Stimulated activated naive CD8-positive, alpha-beta T cell treated with anti-CD3 and anti-CD28 coated beads, Interleukin-15, amount 100 ng/mL, for 72 hours (primary cell): Measurements from ENCODE around the gene AXDND1.
"Not testable (repeated sequence)": the region's sequence is repeated elsewhere in the genome, so short reads cannot be mapped to it uniquely, and the experiment has no call there.

Source experiments
- ATAC-seq: fragments of 150-1000 bp; cut with Tn5 transposase; 2 replicates; pipeline ENCODE4 v1.10.0; 2021; ENCODE audit warnings: mild to moderate bottlenecking, moderate library complexity
- DNase-seq, 2 donors: peaks; one replicate each; pipeline ENCODE4 v3.0.0; 2021 to 2022
- H3K27ac Mint-ChIP-seq, 2 donors: one replicate each; pipeline ENCODE4 v1.8.0; 2022; ENCODE audit warnings: mild to moderate bottlenecking in 2 of 2, mixed read lengths in 2 of 2, moderate library complexity in 2 of 2
- H3K27me3 Mint-ChIP-seq: one replicate; pipeline ENCODE4 v1.8.0; 2022; ENCODE audit warnings: mixed read lengths
- H3K4me1 Mint-ChIP-seq: one replicate; pipeline ENCODE4 v1.8.0; 2022; ENCODE audit warnings: mild to moderate bottlenecking, mixed read lengths
- H3K4me3 Mint-ChIP-seq, 2 donors: one replicate each; pipeline ENCODE4 v1.8.0; 2022; ENCODE audit warnings: mild to moderate bottlenecking in 2 of 2, mixed read lengths in 2 of 2, moderate library complexity in 1 of 2
- H3K9me3 Mint-ChIP-seq, 2 donors: one replicate each; pipeline ENCODE4 v1.8.0; 2022; ENCODE audit warnings: mixed read lengths in 2 of 2

AXDND1 gene

GRCh38 chr1:179341943-179342547, 23.7 kb upstream of the AXDND1 start:
- Mint-ChIP-seq H3K27me3 (no peaks in the 10 kb centered on the region), H3K4me3 (no peak overlapping the region), H3K9me3 (no peaks in the 10 kb centered on the region), H3K4me1 (peaks cover 5% of the 10 kb centered on the region), H3K27ac (peak overlapping the region in 1 of 2 donors; percentile 79)
- DNase-seq (no peak), ATAC-seq (no peak)

GRCh38 chr1:179342740-179343404, 22.9 kb upstream of the AXDND1 start:
- Mint-ChIP-seq H3K4me3 (no peak overlapping the region), H3K4me1 (peaks cover 5% of the 10 kb centered on the region), H3K27ac (peak overlapping the region in 1 of 2 donors; percentile 37), H3K9me3 (no peaks in the 10 kb centered on the region), H3K27me3 (no peaks in the 10 kb centered on the region)
- ATAC-seq (no peak), DNase-seq (no peak)

GRCh38 chr1:179351281-179351680, 14.5 kb upstream of the AXDND1 start:
- ATAC-seq: no peak
- no peak overlapping the region for H3K27ac Mint-ChIP-seq
- no peaks in the 10 kb centered on the region for H3K9me3 Mint-ChIP-seq
- no peak for DNase-seq
- no peaks in the 10 kb centered on the region for H3K4me1 Mint-ChIP-seq
- no peak overlapping the region for H3K4me3 Mint-ChIP-seq
- H3K27me3 Mint-ChIP-seq: no peaks in the 10 kb centered on the region

GRCh38 chr1:179352236-179352635, 13.5 kb upstream of the AXDND1 start:
- H3K27ac Mint-ChIP-seq: no peak overlapping the region
- no peak for ATAC-seq
- no peak for DNase-seq
- no peak overlapping the region for H3K4me3 Mint-ChIP-seq
- H3K27me3 Mint-ChIP-seq: no peaks in the 10 kb centered on the region
- no peaks in the 10 kb centered on the region for H3K4me1 Mint-ChIP-seq
- no peaks in the 10 kb centered on the region for H3K9me3 Mint-ChIP-seq

GRCh38 chr1:179353546-179353945, 12.2 kb upstream of the AXDND1 start:
- Mint-ChIP-seq H3K9me3 (no peaks in the 10 kb centered on the region), H3K27ac (peak overlapping the region; percentile 60 to 65)
- DNase-seq: no peak

GRCh38 chr1:179361631-179362030, 4.1 kb upstream of the AXDND1 start:
- H3K4me3 Mint-ChIP-seq: not testable (repeated sequence)

More at GRCh38 chr1:179353546-179353945, 12.2 kb upstream of the AXDND1 start:
- Mint-ChIP-seq H3K27me3 (no peaks in the 10 kb centered on the region), H3K4me3 (no peak overlapping the region), H3K4me1 (no peaks in the 10 kb centered on the region)
- no peak for ATAC-seq

GRCh38 chr1:179366093-179366800, 476 bp downstream of the AXDND1 start:
- DNase-seq: peak in 1 of 2 donors; percentile 35
- no peak for ATAC-seq
- Mint-ChIP-seq H3K4me1 (no peaks in the 10 kb centered on the region), H3K27ac (peak overlapping the region; percentile 99 to 100), H3K9me3 (no peaks in the 10 kb centered on the region), H3K4me3 (peak overlapping the region; percentile 83 to 90), H3K27me3 (no peaks in the 10 kb centered on the region)

More at GRCh38 chr1:179361631-179362030, 4.1 kb upstream of the AXDND1 start:
- DNase-seq, H3K4me1 Mint-ChIP-seq, H3K27me3 Mint-ChIP-seq, H3K27ac Mint-ChIP-seq, ATAC-seq, H3K9me3 Mint-ChIP-seq: not testable (repeated sequence)

GRCh38 chr1:179369751-179370341, 4.1 kb downstream of the AXDND1 start:
- DNase-seq (peak; percentile 28 to 31), ATAC-seq (no peak)
- Mint-ChIP-seq H3K4me3 (no peak overlapping the region), H3K27me3 (no peaks in the 10 kb centered on the region), H3K27ac (no peak overlapping the region), H3K9me3 (no peaks in the 10 kb centered on the region), H3K4me1 (no peaks in the 10 kb centered on the region)

GRCh38 chr1:179372160-179372559, 6.4 kb downstream of the AXDND1 start:
- no peak for ATAC-seq
- no peaks in the 10 kb centered on the region for H3K4me1 Mint-ChIP-seq
- H3K27ac Mint-ChIP-seq: peak overlapping the region in 1 of 2 donors; percentile 5
- H3K4me3 Mint-ChIP-seq: no peak overlapping the region
- no peaks in the 10 kb centered on the region for H3K9me3 Mint-ChIP-seq
- no peak for DNase-seq
- H3K27me3 Mint-ChIP-seq: no peaks in the 10 kb centered on the region

- H3K27me3 Mint-ChIP-seq: no peaks in the 10 kb centered on the region
- H3K27ac Mint-ChIP-seq: no peak overlapping the region
- DNase-seq (no peak), ATAC-seq (no peak)
- H3K4me1 Mint-ChIP-seq: no peaks in the 10 kb centered on the region
- H3K4me3 Mint-ChIP-seq: no peak overlapping the region
- no peaks in the 10 kb centered on the region for H3K9me3 Mint-ChIP-seq
Observed at GRCh38 chr1:179376223-179376622, 10.5 kb downstream of the AXDND1 start.

- DNase-seq (no peak), ATAC-seq (no peak)
- Mint-ChIP-seq H3K27me3 (no peaks in the 10 kb centered on the region), H3K9me3 (no peaks in the 10 kb centered on the region), H3K4me1 (no peaks in the 10 kb centered on the region), H3K27ac (no peak overlapping the region), H3K4me3 (no peak overlapping the region)
Observed at GRCh38 chr1:179380299-179380698, 14.5 kb downstream of the AXDND1 start.

- DNase-seq: no peak
- Mint-ChIP-seq H3K9me3 (no peaks in the 10 kb centered on the region), H3K4me3 (no peak overlapping the region), H3K4me1 (no peaks in the 10 kb centered on the region), H3K27ac (no peak overlapping the region), H3K27me3 (no peaks in the 10 kb centered on the region)
- no peak for ATAC-seq
Observed at GRCh38 chr1:179384027-179384426, 18.3 kb downstream of the AXDND1 start.

- H3K4me3 Mint-ChIP-seq: no peak overlapping the region
- H3K27me3 Mint-ChIP-seq: no peaks in the 10 kb centered on the region
- ATAC-seq: no peak
- no peak for DNase-seq
- H3K9me3 Mint-ChIP-seq: no peaks in the 10 kb centered on the region
- H3K4me1 Mint-ChIP-seq: no peaks in the 10 kb centered on the region
- no peak overlapping the region for H3K27ac Mint-ChIP-seq
Observed at GRCh38 chr1:179385510-179385909, 19.7 kb downstream of the AXDND1 start.

GRCh38 chr1:179393721-179394120, 27.9 kb downstream of the AXDND1 start:
- DNase-seq (no peak), ATAC-seq (no peak)
- no peaks in the 10 kb centered on the region for H3K4me1 Mint-ChIP-seq
- peaks cover 15% of the 10 kb centered on the region for H3K27me3 Mint-ChIP-seq
- H3K27ac Mint-ChIP-seq: no peak overlapping the region
- H3K4me3 Mint-ChIP-seq: no peak overlapping the region
- H3K9me3 Mint-ChIP-seq: peaks cover 20 to 28% of the 10 kb centered on the region in 2 donors

GRCh38 chr1:179399399-179399798, 33.6 kb downstream of the AXDND1 start:
- not testable (repeated sequence) for H3K4me1 Mint-ChIP-seq, DNase-seq, ATAC-seq, H3K9me3 Mint-ChIP-seq, H3K4me3 Mint-ChIP-seq, H3K27ac Mint-ChIP-seq
- H3K27me3 Mint-ChIP-seq: peaks cover 12% of the 10 kb centered on the region

GRCh38 chr1:179417760-179418159, 52.0 kb downstream of the AXDND1 start:
- not testable (repeated sequence) for H3K27me3 Mint-ChIP-seq, ATAC-seq, DNase-seq, H3K27ac Mint-ChIP-seq, H3K9me3 Mint-ChIP-seq, H3K4me3 Mint-ChIP-seq, H3K4me1 Mint-ChIP-seq
